Suppressor macrophage (primary cell): ENCODE data around the gene KLHL25.

Experiments
- DNase-seq, 4 experiments: peaks; one replicate each; pipeline ENCODE4 v3.0.0-alpha.2; 2020 to 2022

Gene KLHL25

DNA sequence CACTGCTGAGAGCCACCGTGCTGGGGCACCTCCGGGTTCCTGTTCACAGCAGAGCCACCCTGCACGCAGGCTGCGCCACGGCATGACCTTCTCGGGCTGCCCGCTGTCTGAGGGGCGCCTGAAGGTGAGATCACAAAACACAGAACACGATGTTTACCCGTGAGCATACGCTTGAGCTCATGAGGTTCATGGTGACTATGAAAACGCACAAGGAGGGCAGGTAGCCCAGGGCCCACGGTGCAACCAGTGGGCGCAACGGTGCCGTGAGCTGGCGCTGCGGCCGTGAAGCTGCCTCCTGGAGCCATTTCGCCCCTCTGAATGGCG lies 36.1 kb downstream of the KLHL25 start:
- DNase-seq: no peak

DNA sequence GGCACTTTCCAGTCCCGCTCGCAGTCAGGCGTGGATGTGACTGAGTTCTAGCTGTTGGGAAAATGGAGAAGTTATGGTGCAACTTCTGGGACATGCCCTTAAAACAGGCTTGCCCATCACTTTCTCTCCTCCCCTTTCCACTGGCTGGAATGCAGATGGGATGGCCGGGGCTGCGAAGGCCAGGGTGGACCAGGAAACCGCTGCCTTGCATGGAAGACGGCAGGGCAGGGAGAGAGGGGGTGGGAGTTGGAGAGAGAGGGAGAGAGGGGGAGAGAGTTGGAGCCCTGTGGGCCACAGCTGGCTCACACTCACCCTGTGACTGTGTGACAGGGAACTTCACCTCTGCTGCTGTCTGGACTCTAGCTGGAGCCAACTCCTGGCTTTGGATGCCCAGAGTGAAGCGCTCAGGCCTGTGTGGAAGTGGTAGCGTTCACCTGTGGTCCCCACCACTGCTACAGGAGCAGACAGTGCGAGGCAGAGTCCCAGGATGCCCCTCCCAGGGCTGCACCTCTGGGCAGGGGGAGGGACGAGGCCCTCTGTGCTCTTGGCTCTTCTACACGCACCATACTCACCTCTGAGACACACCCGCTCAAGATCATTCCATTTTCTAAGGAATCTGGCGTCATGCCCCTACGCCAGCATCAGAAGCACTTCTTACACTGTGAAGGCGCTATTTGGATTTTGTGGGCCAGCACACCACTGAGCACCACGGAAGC lies 36.6 kb downstream of the KLHL25 start:
- peak in 2 of 4 experiments; percentile 9 to 18 for DNase-seq

DNA sequence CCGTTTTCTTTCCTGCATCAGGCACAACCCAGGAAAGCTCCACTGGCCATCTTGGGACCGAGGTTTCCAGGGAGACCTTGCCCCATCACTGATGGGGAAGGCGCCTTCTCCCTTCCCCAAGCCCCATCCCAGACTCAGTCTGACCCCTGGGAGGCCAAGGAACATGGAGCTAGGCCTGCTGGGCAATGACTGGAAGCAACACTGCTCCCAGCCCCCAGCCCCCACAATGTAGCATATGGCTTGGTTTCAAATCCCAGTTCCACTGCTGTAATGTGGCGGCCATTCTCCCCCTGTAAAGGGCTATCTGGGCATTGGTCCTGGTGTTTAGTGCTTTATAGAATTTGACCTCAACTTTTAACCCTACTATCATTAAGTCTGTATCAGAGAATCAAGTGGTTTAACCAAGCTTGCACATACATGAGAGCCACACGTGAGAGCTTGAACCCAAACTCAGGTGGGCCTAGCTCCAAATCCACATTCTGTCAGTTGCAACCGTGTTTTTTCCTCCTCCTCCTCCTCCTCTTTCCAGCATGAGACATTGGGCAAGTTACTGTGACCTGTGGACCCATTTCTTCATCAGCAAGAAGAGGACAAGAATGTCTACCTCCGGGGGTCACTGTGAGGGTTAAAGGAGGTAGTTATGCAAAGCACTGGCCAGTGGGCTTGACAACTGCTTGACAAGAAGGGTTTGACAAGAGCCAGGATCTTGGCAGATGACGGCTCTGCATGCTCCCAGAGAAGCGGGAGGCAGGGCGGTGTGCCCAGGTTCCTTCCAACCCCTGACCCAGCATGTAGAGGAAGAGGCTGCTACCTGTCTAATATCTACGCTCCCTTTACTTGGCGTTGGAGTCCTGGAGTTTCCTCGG lies 37.4 kb downstream of the KLHL25 start:
- DNase-seq: no peak

DNA sequence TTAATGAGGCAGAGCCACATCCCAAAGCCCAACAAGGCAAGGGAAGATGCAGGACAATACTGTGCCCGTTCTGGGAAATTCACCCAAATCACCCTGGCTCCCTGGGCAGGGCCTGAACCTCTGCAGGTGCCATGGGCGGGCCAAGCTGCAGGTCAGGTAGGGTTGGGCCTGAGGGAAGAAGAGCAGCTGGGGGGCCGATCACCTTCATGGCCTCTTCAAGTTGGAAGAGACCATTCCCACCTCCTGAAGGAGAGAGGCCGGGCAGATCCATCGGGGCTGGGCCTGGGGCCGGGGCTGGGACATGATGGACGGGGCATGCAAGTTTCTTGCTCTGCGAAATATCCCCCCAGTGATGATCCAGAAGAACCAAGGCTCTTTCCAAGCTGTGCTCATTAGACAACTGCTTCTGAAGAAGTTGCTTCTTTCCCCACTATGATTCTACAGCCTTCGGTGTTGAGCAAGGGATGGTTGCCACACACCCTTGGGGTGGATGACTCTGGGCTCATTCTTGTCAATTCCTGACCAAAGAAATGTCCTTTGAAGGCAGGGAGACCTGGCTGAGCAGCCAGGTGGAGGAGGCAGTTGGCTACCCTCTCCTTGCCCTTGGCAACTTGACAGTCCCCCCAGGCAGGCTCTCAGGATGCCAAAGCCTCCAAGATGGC lies 38.2 kb downstream of the KLHL25 start:
- DNase-seq: peak; percentile 55 to 67 (median 61)

DNA sequence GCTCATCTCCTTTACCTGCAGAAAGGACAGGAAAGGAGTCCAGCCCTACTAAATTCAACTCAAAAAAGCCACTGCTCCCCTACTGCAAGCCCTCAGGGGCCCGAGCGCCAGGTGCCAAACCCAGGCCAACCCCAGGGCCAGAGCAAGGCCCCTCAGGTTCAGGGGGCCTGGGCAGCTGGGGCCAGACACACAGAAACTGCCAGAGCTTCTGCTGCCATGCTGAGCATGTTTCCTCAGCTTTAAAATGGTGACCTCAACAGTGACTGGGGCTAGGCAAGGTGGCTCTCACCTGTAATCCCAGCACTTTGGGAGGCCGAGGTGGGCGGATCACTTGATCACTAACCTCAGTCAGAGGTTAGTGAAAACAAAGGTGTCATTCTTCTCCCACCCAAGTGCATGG lies 38.8 kb downstream of the KLHL25 start:
- DNase-seq: no peak

DNA sequence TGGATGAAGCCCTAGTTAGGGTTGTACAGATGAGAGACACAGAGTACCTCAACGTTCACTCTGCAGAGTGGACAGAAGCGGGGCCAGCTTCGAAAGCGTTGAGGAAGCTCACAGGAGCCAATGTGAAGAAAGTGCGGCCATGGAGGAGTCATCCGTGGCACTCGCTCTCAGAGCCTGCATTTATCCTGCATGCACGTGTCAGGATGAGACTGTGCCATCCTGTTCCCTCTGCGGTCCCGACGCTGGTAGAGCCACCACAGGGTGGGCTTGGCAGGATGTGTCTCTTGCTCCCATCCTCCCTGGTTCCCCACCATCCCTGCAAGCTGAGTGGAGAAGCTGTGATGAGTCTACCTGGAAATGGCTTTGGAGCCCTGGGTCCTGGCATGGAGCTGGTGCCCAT lies 39.3 kb downstream of the KLHL25 start:
- no peak for DNase-seq

DNA sequence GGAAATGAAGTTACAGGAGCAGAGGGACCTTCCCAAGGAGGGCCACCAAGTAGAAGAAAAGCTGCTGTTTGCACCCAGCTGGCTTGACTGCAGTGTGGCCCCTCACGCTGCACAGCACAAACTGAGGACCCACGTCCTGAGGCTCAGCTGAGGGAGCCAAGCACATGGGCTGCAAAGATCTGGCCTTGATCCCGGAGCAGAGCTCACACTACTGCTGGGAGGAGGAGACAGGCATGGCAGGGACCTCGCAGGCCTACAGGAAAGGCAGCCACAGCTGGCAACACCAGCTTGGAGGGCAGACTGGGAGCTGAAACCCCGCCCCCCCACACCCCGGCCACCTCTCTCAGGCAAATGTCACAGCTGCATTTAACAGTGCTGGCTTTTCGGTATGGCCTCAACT lies 39.7 kb downstream of the KLHL25 start:
- no peak for DNase-seq

DNA sequence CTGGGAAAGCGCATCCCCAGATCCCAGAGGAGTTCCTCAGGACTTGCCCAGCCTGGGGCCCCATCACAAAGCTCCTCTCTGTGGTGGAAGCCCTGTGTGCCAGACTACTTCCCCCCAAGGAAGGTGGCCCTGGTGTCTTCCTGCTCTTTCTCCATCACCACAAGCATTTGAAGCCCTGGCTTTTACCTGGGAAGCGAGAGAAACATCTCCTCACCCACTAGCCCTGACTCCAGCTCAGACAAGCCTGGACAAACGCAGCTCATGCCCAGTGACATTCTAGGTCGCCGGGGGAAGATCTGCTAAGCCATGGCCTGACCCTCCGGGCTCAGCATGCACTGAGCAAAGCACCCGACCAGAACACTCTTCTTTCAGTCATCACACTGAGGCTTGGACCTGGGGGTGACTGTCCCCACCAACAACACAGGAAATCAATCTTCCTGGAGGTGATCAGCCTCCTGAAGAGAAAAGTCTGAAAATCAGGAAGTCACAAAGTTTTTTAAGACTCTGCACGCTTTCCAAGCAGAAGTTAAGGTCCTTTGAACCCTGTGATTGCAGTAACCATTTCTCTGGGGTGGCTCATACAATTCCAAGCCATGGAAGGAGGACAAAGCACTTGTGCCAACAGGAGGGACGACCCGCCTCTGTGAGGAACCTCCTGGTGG lies 40.8 kb downstream of the KLHL25 start:
- peak in 3 of 4 experiments; percentile 27 to 49 (median 44) for DNase-seq

DNA sequence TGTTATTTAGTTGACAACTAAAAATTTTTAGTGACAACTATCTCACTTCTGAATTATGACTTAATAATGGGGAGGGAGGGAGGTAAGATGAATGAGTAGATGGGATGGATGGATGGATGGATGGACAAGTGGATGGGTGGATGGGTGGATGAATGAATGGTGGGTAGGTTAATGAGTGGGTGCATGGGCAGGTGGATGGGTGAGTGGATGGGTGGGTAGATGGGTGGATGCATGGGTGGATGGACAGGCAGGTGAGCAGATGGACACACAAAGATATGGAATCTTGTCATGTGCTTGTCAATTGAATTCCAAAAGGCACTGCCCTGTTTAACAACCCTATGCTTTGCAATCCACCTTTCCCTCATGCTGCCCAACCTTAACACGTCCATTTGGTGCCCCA lies 41.5 kb downstream of the KLHL25 start:
- no peak for DNase-seq

DNA sequence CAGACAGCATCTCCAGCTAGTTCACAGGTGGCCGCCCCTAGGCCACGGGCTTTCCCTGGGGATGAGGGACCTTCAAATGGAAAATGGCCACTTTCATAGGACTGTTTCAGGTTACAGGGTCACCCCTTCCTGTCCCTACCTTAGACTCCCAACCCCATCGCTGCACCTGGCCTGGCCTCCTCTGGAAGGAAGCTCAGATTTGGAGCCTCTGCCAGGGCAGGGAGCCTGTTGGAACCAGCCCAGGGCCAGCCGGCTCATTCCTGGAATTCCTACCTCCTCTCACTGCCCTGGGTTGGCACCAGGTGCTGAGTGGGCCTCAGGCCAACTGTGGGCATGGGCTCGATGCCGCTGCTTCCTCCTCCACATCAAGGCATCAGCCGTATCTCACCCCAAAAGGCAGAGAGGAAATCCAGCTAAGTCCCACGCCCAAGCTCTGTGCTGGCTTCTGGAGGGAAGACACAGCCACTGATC lies 42.2 kb downstream of the KLHL25 start:
- DNase-seq: peak in 2 of 4 experiments; percentile 14 to 27

DNA sequence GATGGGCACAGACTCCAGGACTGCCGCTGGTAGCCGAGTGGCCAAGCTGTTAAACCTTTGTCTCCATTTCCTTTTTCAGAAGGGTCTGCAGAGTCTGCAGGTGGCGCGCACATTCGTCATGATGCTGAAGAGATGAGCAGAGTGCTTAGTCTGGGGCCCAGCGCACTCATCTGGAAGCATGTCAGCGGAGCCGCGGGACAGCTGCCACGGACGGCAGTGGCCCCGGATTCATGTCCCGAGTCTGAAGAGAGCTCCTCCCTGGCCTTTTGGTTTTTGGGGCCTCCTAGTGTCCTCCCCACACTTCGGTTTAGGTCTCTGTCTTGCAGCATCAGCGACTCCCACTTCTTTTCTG lies 42.6 kb downstream of the KLHL25 start:
- no peak for DNase-seq

DNA sequence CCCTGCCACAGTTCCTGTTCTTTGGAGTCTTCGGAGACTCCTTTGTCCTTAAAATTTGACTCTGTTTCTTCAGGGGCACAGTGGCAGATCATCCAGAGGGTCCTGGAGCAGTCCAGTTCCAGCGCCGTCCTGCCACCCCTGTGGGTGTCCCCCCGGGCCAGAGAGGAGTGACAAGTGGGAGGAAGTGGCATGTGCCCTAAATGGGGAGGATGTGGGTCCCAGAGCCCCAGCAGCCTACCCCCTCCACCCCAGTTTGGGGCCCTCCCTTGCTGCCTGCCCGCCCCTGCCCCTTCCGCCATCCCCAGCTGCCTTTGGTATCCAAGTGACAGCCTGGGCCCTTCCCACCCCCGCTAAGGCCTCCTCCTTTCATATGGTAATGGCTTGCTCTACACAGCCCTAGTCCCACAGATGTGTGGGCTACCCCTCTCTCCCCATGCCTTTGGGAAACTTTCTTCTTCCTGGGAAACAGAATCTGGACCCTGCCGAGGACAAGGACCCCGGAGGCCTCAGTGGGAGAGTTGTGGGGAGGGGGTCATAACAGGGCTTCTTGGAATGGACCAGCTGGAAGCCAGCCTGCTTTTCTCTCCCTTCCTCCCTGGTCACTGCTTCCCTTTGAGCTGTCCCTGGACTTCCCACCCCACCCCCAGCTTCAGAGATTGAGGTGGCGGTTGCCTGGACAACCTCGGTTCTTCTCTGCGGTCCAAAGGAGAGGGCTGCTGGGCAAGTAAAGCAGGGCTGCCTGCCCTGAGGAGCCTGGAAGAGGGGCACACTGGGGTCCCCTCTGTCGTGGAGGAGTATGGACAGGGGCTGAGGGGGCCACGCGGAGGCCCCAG lies 43.2 kb downstream of the KLHL25 start:
- no peak for DNase-seq

DNA sequence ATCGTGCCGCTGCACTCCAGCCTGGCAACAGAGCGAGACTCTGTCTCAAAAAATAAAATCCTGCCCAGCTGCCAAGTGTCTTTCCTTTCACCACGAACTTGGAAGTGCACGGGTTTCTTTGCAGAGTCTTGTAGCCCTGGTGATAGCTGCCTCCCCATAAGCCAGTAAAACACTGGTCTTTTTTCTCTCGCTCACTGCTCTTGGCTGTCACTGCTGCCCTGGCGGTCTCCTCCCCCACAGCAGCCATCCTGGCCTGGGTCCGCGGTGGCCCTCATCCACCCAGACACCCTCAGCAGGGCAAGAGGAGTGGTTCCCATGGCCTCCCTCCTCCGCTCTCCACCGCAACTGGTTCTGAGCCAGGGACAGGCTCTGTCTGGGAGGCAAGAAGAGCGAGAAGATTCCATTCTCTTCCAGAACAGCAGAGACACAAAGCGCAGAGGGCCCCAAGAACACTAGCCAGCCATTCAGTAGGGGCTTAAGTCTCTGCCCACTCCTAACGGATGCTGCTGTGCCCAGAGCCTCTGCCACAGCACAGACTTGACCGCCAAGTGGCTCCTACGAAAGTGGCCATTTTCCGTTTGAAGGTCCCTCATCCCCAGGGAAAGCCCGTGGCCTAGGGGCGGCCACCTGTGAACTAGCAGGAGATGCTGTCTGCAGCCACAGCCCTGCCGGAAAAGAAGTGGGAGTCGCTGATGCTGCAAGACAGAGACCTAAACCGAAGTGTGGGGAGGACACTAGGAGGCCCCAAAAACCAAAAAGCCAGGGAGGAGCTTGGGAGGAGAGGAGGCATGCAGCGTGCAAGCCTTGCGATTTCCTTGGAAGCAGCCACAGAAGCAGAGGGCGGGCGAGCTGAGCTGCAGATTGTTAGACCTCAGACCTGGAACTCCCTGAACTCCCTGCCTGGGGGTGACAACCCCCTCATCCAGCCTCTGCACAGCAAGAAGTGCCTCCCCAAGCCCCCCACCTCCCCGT lies 44.1 kb downstream of the KLHL25 start:
- no peak for DNase-seq

DNA sequence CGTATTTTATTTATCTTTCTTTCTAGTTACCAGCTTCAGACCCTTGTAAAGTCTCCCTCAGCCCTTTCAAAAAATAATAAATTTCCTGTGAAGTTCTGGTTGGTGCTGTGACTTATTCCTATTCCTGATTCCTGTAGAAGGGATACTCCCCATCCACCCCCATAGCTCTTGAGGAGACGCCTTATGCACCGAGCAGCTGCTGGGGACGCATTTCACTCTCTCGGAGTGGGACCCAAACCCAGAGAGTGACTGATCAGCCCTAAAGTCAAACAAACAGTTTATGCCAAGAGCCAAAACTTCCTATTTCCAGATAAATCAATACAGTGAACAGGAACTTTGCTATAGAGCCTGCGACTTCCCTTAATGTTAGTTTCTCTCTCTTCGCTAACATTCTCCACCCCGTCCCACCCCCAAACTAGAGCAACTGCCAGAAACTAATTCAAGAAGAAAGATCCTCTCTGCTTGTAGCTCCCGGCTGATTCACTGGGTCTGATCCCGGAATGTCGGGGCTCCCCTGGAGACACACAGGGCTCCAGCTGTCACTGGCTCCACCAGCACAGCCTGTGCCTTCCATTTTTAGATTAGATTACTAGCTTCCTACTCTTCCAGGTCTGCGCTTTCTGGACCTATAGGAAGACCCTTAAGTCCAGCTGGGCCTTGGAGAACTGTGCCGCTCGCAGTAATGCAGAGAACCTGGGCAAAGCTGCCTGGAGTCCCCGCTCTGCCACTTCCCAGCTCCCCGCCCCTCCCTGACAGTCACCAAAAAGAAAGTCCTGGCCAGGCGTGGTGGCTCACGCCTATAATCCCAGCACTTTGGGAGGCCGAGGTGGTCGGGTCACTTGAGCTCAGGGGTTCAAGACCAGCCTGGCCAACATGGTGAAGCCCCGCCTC lies 45.2 kb downstream of the KLHL25 start:
- DNase-seq: no peak

DNA sequence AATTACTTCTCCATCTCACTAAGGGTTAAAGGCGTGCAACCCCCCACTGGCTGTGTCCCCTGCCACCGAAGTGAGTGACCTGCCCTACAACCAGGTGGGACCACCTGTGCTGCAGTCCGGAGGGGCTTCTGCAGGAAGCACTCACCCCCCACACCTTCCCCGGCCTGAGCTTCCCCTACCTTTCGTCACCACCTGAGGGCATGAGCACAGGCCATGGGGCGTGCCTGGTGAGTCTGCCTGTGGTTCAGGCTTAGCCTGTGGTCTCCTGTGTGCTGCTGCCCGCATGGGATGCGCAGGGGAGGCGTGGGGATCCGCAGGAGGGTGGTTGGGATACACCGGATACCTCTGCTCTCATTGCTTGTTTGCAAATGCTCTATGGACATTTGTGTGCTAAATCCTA lies 46.0 kb downstream of the KLHL25 start:
- no peak for DNase-seq

DNA sequence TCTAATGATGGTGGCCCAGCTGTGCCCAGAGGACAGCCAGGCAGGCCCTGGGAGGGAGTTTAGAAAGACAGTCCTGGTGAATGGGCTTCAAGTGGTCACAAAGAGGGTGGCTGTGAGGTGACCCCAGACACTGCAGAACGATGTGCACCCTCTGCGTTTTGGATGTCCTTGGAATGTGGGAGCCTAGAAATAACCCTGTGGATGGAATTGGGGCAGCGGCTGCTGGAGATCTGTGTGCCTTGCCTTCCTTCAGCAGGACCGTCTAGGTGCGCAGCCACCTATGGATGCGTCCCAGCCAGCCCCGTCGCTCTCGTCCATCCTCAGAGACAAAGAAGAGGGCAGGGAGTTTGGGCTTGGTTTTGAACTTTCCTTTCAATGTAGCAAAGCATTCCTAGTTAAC lies 46.5 kb downstream of the KLHL25 start:
- DNase-seq: no peak

DNA sequence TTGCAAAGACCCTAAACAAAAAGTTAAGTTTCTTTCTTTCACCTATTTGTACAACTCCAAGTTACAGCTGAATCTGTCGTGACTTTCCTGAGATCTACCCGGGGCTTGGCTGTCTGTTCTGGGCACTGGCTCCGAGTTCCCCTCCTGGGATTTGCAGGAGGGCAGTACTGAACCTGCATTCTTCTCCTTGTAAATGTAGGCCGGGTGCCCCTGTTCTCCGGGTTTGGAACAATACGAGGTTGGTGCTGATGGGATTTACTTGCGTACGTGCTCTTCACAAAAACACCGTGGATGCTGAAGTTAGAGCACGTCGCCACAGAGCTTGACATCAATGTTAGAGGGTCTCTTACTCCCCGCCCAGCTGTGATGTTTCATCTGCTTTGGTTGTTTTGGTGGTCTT lies 48.1 kb downstream of the KLHL25 start:
- no peak for DNase-seq

DNA sequence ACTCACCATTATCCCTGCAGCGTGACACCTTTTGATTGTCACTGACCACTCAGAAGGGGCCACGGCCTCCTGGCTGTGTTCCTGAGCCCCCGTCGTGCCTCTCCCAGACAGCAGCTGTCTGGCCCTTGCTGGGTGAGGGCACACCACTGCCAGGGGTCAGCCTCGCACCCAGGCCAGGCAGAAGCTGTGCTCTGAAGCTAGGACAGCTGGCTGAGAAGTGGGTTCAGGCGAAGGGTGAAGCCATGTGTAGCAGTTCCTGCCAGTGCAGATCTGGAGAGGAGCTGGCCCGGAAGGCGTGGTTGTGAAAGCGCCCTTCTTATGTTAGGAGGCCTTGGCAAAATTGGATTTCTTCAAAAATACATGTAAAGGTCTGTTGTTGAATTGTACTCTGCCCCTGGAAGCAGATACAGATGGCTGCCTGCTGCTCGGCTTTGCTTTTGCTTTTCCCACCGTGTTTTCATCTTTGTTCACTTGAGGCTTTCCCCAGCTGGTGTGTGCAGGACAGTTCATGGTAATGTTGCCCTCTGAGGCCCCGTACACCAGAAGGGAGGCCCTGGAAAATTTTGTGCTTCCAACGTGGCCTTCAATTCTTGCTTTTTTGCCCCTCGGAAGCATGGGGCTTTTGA lies 49.1 kb downstream of the KLHL25 start:
- no peak for DNase-seq

DNA sequence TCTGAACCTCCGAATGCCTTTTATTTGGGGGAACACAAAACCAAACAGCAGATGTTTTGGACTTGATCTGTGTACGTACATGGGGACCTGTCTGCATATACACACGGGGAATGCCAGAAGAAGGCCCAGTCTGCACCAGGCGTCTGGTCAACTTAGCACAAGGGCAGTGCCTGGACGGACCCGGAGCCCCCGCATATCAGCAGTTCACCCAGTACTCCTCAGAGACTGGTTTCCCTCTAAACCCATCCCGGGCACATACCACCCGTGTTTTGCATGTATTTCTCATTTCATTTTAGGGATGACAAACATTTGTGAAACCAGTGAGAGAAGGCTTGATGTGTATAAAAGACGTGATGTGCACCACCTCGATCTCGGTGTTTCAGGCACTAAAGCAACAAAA lies 49.7 kb downstream of the KLHL25 start:
- DNase-seq: no peak
